HG02884 (cell line): ENCODE measurements around the gene LRRC58.

Source experiments
- ATAC-seq: cut with Tn5 transposase; IDR thresholded peaks from one replicate; pipeline ENCODE4 v1.9.1; 2021; ENCODE audit warnings: mild to moderate bottlenecking, moderate library complexity; ENCODE audit not compliant: unreplicated experiment

LRRC58 gene

GRCh38 chr3:120281261-120281660, 67.9 kb downstream of the LRRC58 start:
- ATAC-seq, result no peak

GRCh38 chr3:120280566-120280965, 68.6 kb downstream of the LRRC58 start:
- no peak for ATAC-seq

GRCh38 chr3:120280026-120280425, 69.1 kb downstream of the LRRC58 start:
- no peak for ATAC-seq

GRCh38 chr3:120276767-120277166, 72.4 kb downstream of the LRRC58 start:
- ATAC-seq, result no peak

- ATAC-seq, result no peak
Measured at GRCh38 chr3:120275618-120276017, 73.5 kb downstream of the LRRC58 start.

- no peak for ATAC-seq
Measured at GRCh38 chr3:120274739-120275167, 74.4 kb downstream of the LRRC58 start.
